ENCODE measurements around the gene BCAR1. TPM values are rescaled to one million over a fixed set of nuclear protein-coding genes. Genes with fewer than 3 reads are reported as not detected.

BCAR1 gene
- total and polyA plus RNA-seq, 10 of the 15 experiments (the other 5 are each of a cell fraction or from before 2014, with no cell fraction given) = 0.13 to 14.1 (median 2.8) TPM; not detected in 1

DNA sequence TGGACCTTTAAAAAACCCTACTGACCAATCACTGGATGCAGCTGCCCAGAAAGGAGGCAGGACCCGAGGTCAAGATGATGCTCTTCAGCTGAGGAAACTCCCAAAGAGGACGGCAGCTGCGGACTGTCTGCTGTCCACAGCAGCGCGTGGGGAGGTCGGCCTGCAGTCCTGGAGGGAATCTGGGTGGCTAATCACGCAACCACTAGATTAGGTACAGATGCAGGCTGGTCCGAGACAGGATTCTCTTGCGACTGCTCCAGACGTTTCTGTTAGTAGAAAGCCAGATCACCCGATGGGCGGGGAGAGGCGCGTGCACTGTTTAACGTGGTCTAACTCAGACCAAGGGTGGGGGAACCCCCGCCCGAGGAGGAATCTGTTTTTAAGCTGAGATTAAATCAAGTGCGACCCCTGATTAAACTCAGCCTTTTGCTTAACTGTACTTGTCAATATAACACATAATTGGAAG, 53.3 kb downstream of the BCAR1 start:
- 42% methylated on average over 18 of the region's 18 CpGs for WGBS (ENCODE audit: insufficient coverage, insufficient replicate concordance, low lambda C conversion rate, missing lambda C conversion rate)
- Histone ChIP-seq H3K9me3 (replicated peaks; ENCODE audit: control insufficient read depth, insufficient read depth, low read length) (no peaks in the 10 kb centered on the region), H3K79me2 (ENCODE audit: control insufficient read depth, insufficient read depth, low read length) (no peaks in the 10 kb centered on the region), H3K36me3 (ENCODE audit: control insufficient read depth in 2 of 2, insufficient read depth in 2 of 2, low read length in 1 of 2) (no peaks in the 10 kb centered on the region), H3K27me3 (replicated peaks in 1 of 2; ENCODE audit: control insufficient read depth in 2 of 2, insufficient read depth in 2 of 2, low read length in 1 of 2) (peaks cover 1 to 4% of the 10 kb centered on the region in 2 experiments), H4K20me1 (ENCODE audit: control insufficient read depth, insufficient read depth) (no peaks in the 10 kb centered on the region), H3K27ac (ENCODE audit: control insufficient read depth, insufficient read depth) (no peak overlapping the region), H3K9ac (ENCODE audit: control insufficient read depth, insufficient read depth, low read length) (no peak overlapping the region), H3K4me2 (ENCODE audit: control insufficient read depth, insufficient read depth) (no peak overlapping the region), H3K4me3 (no peak overlapping the region), H3K4me1 (ENCODE audit: control insufficient read depth, insufficient read depth, low read length) (peaks cover 3% of the 10 kb centered on the region; the same call in 1 of the 2 replicates), H2AFZ (ENCODE audit: control insufficient read depth, low read depth, low read length) (no peak overlapping the region)
- RAD21 ChIA-PET (ENCODE audit: unreplicated experiment) = interaction anchor here (0.6 to 4.5 kb wide), 8 partner anchors 26 to 569 kb away, joined by 3 to 65 read pairs (median 4); partner anchors contain the start of gene ZNRF1
- ATAC-seq (no peak), FAIRE-seq (no peak), DNase-seq (ENCODE audit: low read depth, low spot score) (no peak)
- TF ChIP-seq IKZF1 (conservative IDR thresholded peaks at IDR 0.05) = no peak
- no peak for TF ChIP-seq POU2F2 (IDR thresholded peaks at IDR 0.05; ENCODE audit: borderline replicate concordance, low read depth, low read length)
- no peak for TF ChIP-seq TBL1XR1 (IDR thresholded peaks at IDR 0.05; ENCODE audit: low read depth, low read length)
- in situ Hi-C loops (cut with MboI) = no loop called here
- no TSS peak for BruUV-seq (replicated peaks)
- CTCF ChIA-PET = interaction anchor here (0.8 to 7.9 kb wide), 22 partner anchors 8 to 1973 kb away, joined by 3 to 170 read pairs (median 7); partner anchors contain the start of genes CTRB1, TMEM170A and TMEM231
- intact Hi-C loops (cut with micrococcal nuclease; ENCODE audit: unreplicated experiment) = loop anchor here (2.0 to 5.0 kb wide), 3 partner anchors 34 to 567 kb away; no protein-coding TSS in a partner anchor
- SMC1A ChIA-PET (ENCODE audit: uncharacterized antibody, unreplicated experiment) = interaction anchor here (1.0 to 5.2 kb wide), 12 partner anchors 10 to 575 kb away, joined by 3 to 52 read pairs (median 5); no protein-coding TSS in a partner anchor
- POLR2A ChIA-PET = interaction anchor here (1.5 kb wide), 1 partner anchor 19 kb away, joined by 3 read pairs; no protein-coding TSS in a partner anchor

DNA sequence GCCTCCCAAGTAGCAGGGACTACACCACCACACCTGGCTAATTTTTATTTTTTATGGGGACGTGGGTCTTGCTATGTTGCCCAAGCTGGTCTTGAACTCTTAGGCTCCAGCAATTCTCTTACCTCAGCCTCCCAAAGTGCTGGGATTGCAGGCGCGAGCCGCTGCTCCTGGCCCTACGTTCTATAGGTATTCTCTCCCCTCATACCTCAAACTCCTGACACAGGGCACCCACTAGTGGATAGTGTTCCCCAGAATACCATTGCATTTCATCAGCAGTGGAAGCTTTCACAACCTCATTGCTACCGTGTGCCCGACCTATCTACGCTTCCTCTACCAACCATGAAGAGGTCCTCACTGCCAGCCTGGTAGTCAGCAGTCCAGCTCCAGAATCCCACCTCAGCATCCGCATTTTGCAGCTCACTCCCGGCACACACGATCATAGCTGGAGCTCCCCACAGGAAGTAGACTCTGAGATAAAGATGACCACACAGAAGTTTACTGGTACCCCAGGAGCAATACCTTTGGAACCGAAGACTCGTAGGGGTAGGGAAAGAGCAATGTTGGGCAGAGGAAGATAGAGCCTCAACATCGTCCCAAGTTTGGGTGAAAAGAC, 53.8 kb downstream of the BCAR1 start:
- ChIA-PET SMC1A (ENCODE audit: uncharacterized antibody, unreplicated experiment) (interaction anchor here (0.7 to 5.2 kb wide), 13 partner anchors 10 to 576 kb away, joined by 3 to 52 read pairs (median 4); no protein-coding TSS in a partner anchor), RAD21 (ENCODE audit: unreplicated experiment) (interaction anchor here (0.7 to 4.5 kb wide), 5 partner anchors 184 to 280 kb away, joined by 3 to 65 read pairs (median 4); partner anchors contain the start of gene ZNRF1), POLR2A (interaction anchor here (1.5 kb wide), 1 partner anchor 19 kb away, joined by 3 read pairs; no protein-coding TSS in a partner anchor), CTCF (interaction anchor here (0.9 to 7.9 kb wide), 11 partner anchors 35 to 1973 kb away, joined by 3 to 170 read pairs (median 14); partner anchors contain the start of gene TMEM170A)
- peaks cover 1 to 4% of the 10 kb centered on the region in 2 experiments for H3K27me3 ChIP-seq (replicated peaks in 1 of 2; ENCODE audit: control insufficient read depth in 2 of 2, insufficient read depth in 2 of 2, low read length in 1 of 2)
- WGBS (ENCODE audit: insufficient coverage, insufficient replicate concordance, low lambda C conversion rate, missing lambda C conversion rate) = 49% methylated on average over 14 of the region's 14 CpGs
- BruUV-seq (replicated peaks) = no TSS peak
- ATAC-seq (no peak), FAIRE-seq (no peak), DNase-seq (ENCODE audit: low read depth, low spot score) (no peak)
- no peaks in the 10 kb centered on the region for H3K79me2 ChIP-seq (ENCODE audit: control insufficient read depth, insufficient read depth, low read length)
- no peaks in the 10 kb centered on the region for H3K9me3 ChIP-seq (replicated peaks; ENCODE audit: control insufficient read depth, insufficient read depth, low read length)
- H3K36me3 ChIP-seq (ENCODE audit: control insufficient read depth in 2 of 2, insufficient read depth in 2 of 2, low read length in 1 of 2) = no peaks in the 10 kb centered on the region
- no peak overlapping the region for H3K4me3 ChIP-seq
- no peak overlapping the region for H3K4me2 ChIP-seq (ENCODE audit: control insufficient read depth, insufficient read depth)
- H2AFZ ChIP-seq (ENCODE audit: control insufficient read depth, low read depth, low read length) = no peak overlapping the region
- TF ChIP-seq ZZZ3 (IDR thresholded peaks at IDR 0.05; ENCODE audit: control insufficient read depth, insufficient read length, low read depth) (no peak), GATAD2B (conservative IDR thresholded peaks at IDR 0.05; ENCODE audit: low read depth) (no peak), NR2F1 (conservative IDR thresholded peaks at IDR 0.05) (no peak), POLR2AphosphoS5 (IDR thresholded peaks at IDR 0.05; ENCODE audit: low read length) (no peak), ZNF24 (IDR thresholded peaks at IDR 0.05) (no peak), MYB (IDR thresholded peaks at IDR 0.05; ENCODE audit: borderline replicate concordance, low read depth, low read length) (no peak), SMAD1 (IDR thresholded peaks at IDR 0.05; ENCODE audit: low read depth, partially characterized antibody) (no peak), IKZF2 (IDR thresholded peaks at IDR 0.05) (no peak), CHD4 (IDR thresholded peaks at IDR 0.05) (no peak), STAT1 (conservative IDR thresholded peaks at IDR 0.05) (no peak)
- TF ChIP-seq, protein P1, sequence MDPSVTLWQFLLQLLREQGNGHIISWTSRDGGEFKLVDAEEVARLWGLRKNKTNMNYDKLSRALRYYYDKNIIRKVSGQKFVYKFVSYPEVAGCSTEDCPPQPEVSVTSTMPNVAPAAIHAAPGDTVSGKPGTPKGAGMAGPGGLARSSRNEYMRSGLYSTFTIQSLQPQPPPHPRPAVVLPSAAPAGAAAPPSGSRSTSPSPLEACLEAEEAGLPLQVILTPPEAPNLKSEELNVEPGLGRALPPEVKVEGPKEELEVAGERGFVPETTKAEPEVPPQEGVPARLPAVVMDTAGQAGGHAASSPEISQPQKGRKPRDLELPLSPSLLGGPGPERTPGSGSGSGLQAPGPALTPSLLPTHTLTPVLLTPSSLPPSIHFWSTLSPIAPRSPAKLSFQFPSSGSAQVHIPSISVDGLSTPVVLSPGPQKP (IDR thresholded peaks at IDR 0.05; ENCODE audit: low read depth, low read length) = no peak
- intact Hi-C loops (cut with micrococcal nuclease; ENCODE audit: unreplicated experiment) = loop anchor here (2.0 to 5.0 kb wide), 3 partner anchors 35 to 567 kb away; no protein-coding TSS in a partner anchor
- H3K27ac ChIP-seq (ENCODE audit: control insufficient read depth, insufficient read depth) = no peak overlapping the region
- H4K20me1 ChIP-seq (ENCODE audit: control insufficient read depth, insufficient read depth) = no peaks in the 10 kb centered on the region
- in situ Hi-C loops (cut with MboI) = no loop called here
- H3K9ac ChIP-seq (ENCODE audit: control insufficient read depth, insufficient read depth, low read length) = no peak overlapping the region
- peaks cover 3% of the 10 kb centered on the region; the same call in 1 of the 2 replicates for H3K4me1 ChIP-seq (ENCODE audit: control insufficient read depth, insufficient read depth, low read length)
